WERI-Rb-1 (cell line): ENCODE data around the gene SPO11.

Source experiments
- DNase-seq: peaks from one replicate; pipeline ENCODE4 v3.0.0-alpha.2; 2020
- H3K27ac ChIP-seq: fragments of 250-450 bp; sonication (Bioruptor Pico); 2 replicates; pipeline ENCODE4 v1.5.1; 2020; ENCODE audit warnings: mild to moderate bottlenecking, moderate library complexity
- H3K27me3 ChIP-seq: fragments of 250-450 bp; sonication (Bioruptor Pico); 2 replicates; pipeline ENCODE4 v1.5.1; 2021; ENCODE audit warnings: mild to moderate bottlenecking, low read depth, moderate library complexity; ENCODE audit not compliant: insufficient read depth, severe bottlenecking
- H3K36me3 ChIP-seq: fragments of 250-450 bp; sonication (Bioruptor Pico); 2 replicates; pipeline ENCODE4 v1.5.1; 2020; ENCODE audit warnings: mild to moderate bottlenecking, moderate library complexity
- H3K4me3 ChIP-seq: 2 replicates; pipeline ENCODE4 v1.5.1; 2011; ENCODE audit warnings: low read depth, mild to moderate bottlenecking, control low read depth, low read length
- H3K9me3 ChIP-seq: fragments of 250-450 bp; sonication (Bioruptor Pico); 2 replicates; pipeline ENCODE4 v1.5.1; 2021; ENCODE audit warnings: mild to moderate bottlenecking, moderate library complexity; ENCODE audit not compliant: severe bottlenecking
- CTCF ChIP-seq: IDR thresholded peaks from 2 replicates; pipeline ENCODE4 v1.5.1; 2011; ENCODE audit warnings: low read depth, mild to moderate bottlenecking, control low read depth, inconsistent platforms, low read length

The SPO11 gene

GRCh38 chr20:57322476-57322875 lies 7.1 kb upstream of the SPO11 start:
- Histone ChIP-seq H3K4me3 (no peak overlapping the region), H3K36me3 (no peaks in the 10 kb centered on the region), H3K27ac (0 out of 2 replicates have a peak overlapping the region, but pooled peaks have one; percentile 10), H3K27me3 (peaks cover 3% of the 10 kb centered on the region), H3K9me3 (no peaks in the 10 kb centered on the region)
- no peak for DNase-seq
- no peak for TF ChIP-seq CTCF

- peak; percentile 83 for DNase-seq
- Histone ChIP-seq H3K36me3 (no peaks in the 10 kb centered on the region), H3K27ac (0 out of 2 replicates have a peak overlapping the region, but pooled peaks have one; percentile 10), H3K9me3 (no peaks in the 10 kb centered on the region), H3K27me3 (peaks cover 3% of the 10 kb centered on the region), H3K4me3 (no peak overlapping the region)
- no peak for TF ChIP-seq CTCF
These were observed 6.6 kb upstream of the SPO11 start for GRCh38 chr20:57323034-57323433.

GRCh38 chr20:57325632-57326356 lies 3.8 kb upstream of the SPO11 start:
- H3K27ac ChIP-seq: no peak overlapping the region

DNA sequence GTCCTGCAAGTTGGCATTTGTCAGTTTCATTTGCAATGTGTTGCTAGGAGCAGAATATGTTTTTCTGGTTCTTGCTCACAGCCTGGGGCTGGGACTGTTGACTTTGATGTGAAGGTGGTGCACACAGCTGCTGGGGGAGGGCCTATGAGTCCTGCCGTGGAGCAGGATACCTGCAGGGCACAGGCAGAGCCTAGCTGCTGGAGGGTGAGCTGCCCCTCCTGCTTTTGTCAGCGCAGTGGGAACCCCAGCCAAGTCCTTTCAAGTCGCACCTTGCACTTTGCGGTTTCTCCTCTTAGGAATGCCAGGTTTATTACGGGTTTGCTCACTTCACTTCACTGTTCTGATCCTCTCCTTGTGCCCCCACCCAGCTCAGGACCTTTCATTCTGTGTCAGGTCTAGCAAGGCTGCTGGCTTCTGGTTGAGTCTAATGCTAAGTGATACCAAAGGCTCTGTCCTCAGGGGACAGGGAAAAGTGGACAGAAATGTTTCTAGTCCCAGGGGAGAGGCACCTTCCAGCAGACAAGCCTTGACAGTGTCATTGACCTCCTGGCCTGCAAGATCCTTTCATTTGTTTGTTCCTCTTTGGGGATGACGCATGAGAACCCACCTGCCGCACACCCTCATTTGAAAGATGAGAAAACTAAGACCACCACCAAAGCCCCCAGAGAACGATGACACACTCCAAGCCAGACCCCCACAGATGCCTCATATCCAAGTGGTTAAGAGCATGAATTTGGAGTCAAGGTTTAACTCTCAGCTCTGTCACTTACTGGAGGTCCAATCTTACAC lies 2.7 kb upstream of the SPO11 start:
- H3K4me3 ChIP-seq: no peak overlapping the region
- no peaks in the 10 kb centered on the region for H3K36me3 ChIP-seq
- no peak for TF ChIP-seq CTCF
- no peak overlapping the region for H3K27ac ChIP-seq
- DNase-seq: no peak
- H3K9me3 ChIP-seq: no peaks in the 10 kb centered on the region
- peaks cover 2% of the 10 kb centered on the region for H3K27me3 ChIP-seq

More at GRCh38 chr20:57325632-57326356, 3.8 kb upstream of the SPO11 start:
- DNase-seq: no peak
- TF ChIP-seq CTCF: no peak
- Histone ChIP-seq H3K27me3 (peaks cover 3% of the 10 kb centered on the region), H3K36me3 (no peaks in the 10 kb centered on the region), H3K9me3 (no peaks in the 10 kb centered on the region), H3K4me3 (no peak overlapping the region)

DNA sequence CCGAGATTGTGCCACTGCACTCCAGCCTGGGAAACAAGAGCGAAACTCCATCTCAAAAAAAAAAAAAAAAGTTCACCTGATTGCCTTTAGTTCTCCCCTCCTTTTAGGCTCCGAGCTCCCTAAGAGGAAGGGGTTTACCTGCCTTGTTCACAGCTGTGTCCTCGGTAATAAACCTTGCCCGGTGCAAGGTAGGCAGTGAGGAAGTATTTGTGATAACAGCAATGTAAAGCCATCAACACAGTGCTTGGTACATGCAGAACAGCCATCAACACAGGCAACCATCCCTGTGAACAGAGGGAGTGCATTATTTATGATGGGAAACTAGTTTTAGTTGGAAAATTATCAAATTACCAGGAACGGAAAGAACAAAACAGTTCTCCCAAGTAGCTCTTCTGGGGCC lies 1.8 kb upstream of the SPO11 start:
- no peak for DNase-seq
- no peak overlapping the region for H3K4me3 ChIP-seq
- H3K27me3 ChIP-seq: peaks cover 10% of the 10 kb centered on the region
- H3K36me3 ChIP-seq: no peaks in the 10 kb centered on the region
- no peak for TF ChIP-seq CTCF
- H3K9me3 ChIP-seq: no peaks in the 10 kb centered on the region
- no peak overlapping the region for H3K27ac ChIP-seq
